Measurements from ENCODE around the gene PIGU.

DNA sequence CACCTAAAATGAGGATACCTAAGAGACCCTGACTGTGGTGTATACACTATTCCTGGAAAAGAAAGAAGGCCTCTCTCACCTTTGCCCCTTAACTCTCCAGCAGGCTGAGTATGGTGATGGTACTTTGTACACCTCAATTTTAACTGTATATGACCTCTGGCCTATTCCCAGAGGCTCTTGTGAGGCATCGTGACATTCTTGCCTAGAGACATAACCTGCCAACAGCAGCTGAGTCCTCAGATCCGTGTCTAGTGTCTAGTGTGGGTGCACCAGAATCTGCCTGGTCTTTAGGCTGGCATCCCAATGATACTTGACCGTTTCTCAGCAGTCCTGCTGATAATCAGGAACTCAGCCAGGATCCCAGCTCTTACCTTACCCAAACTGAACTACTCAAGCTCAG lies 47.3 kb upstream of the PIGU start:
- TF ChIP-seq, protein P1, sequence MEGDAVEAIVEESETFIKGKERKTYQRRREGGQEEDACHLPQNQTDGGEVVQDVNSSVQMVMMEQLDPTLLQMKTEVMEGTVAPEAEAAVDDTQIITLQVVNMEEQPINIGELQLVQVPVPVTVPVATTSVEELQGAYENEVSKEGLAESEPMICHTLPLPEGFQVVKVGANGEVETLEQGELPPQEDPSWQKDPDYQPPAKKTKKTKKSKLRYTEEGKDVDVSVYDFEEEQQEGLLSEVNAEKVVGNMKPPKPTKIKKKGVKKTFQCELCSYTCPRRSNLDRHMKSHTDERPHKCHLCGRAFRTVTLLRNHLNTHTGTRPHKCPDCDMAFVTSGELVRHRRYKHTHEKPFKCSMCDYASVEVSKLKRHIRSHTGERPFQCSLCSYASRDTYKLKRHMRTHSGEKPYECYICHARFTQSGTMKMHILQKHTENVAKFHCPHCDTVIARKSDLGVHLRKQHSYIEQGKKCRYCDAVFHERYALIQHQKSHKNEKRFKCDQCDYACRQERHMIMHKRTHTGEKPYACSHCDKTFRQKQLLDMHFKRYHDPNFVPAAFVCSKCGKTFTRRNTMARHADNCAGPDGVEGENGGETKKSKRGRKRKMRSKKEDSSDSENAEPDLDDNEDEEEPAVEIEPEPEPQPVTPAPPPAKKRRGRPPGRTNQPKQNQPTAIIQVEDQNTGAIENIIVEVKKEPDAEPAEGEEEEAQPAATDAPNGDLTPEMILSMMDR (IDR thresholded peaks at IDR 0.05; ENCODE audit: low read depth, low read length, poor library complexity, severe bottlenecking) = no peak
- TF ChIP-seq EZH2phosphoT487 (IDR thresholded peaks at IDR 0.05; ENCODE audit: borderline replicate concordance, low read length) = no peak

All from DOHH2 (cell line).